ENCODE data around the gene CYP4F2. TPM values are rescaled to one million over a fixed set of nuclear protein-coding genes. Genes with fewer than 3 reads are reported as not detected.
"Not testable (repeated sequence)": the region's sequence is repeated elsewhere in the genome, so short reads cannot be mapped to it uniquely, and the experiment has no call there.

The CYP4F2 gene
- total and polyA plus RNA-seq, 2 donors (not counting 3 experiments of a cell fraction or from before 2014, with no cell fraction given), result not detected

- POLR2A ChIA-PET, result no interaction called here
- no peaks in the 10 kb centered on the region for H3K4me1 ChIP-seq (ENCODE audit: control insufficient read depth, extremely low read depth, insufficient read depth, low read length)
- H3K27ac ChIP-seq (ENCODE audit: insufficient read depth, low read depth, low read length), result no peak within 1 kb of the TSS
- no peak within 1 kb of the TSS for H2AFZ ChIP-seq (ENCODE audit: low read depth, low read length)
- H3K4me2 ChIP-seq (ENCODE audit: insufficient read depth, low read length), result no peak within 1 kb of the TSS
- no peak within 1 kb of the TSS for H3K9ac ChIP-seq (replicated peaks; ENCODE audit: extremely low read depth, insufficient read depth, low read length)
- CTCF ChIA-PET, result no interaction called here
- no peaks in the 10 kb centered on the region for H3K9me3 ChIP-seq (replicated peaks; ENCODE audit: control insufficient read depth, insufficient read depth, low read length)
- no peaks in the 10 kb centered on the region for H3K36me3 ChIP-seq (ENCODE audit: control insufficient read depth in 2 of 2, extremely low read depth in 1 of 2, insufficient read depth in 2 of 2, low read length in 2 of 2)
- no peak within 1 kb of the TSS for H3K4me3 ChIP-seq (replicated peaks in 1 of 3; ENCODE audit: insufficient read depth in 1 of 3, low read depth in 1 of 3, low read length in 3 of 3)
- TF ChIP-seq FOS (IDR thresholded peaks at IDR 0.05; ENCODE audit: borderline replicate concordance, insufficient read depth, low read length), result no peak
- peaks cover 0 to 6% of the 10 kb centered on the region in 2 experiments for H3K27me3 ChIP-seq (ENCODE audit: control insufficient read depth in 2 of 2, insufficient read depth in 2 of 2, low read length in 2 of 2)
- dilution Hi-C loops (cut with MboI; ENCODE audit: extremely low pct_ligation_motif_present, low sequenced_read_pairs), result no loop called here
- no peaks in the 10 kb centered on the region for H3K9me1 ChIP-seq (replicated peaks; ENCODE audit: control insufficient read depth, extremely low read depth, insufficient read depth, low read length)
- no peaks in the 10 kb centered on the region for H4K20me1 ChIP-seq (replicated peaks; ENCODE audit: control insufficient read depth, extremely low read depth, insufficient read depth, low read length)
- H3K79me2 ChIP-seq (ENCODE audit: control insufficient read depth, insufficient read depth, low read length), result no peaks in the 10 kb centered on the region
- BruUV-seq (replicated peaks), result no TSS peak
- FAIRE-seq (no peak), DNase-seq (ENCODE audit: low read depth, low spot score) (no peak)
- intact Hi-C loops (cut with micrococcal nuclease), result no loop called here
Observed at GRCh38 chr19:15934332-15935078, 36.6 kb upstream of the CYP4F2 start, which contains the start of gene CYP4F11. TSS of gene CYP4F11 (minus strand) at chr19:15934529. CDS start at chr19:15934408, 121 bp downstream.

- H3K4me1 ChIP-seq (ENCODE audit: control insufficient read depth, extremely low read depth, insufficient read depth, low read length); H3K27me3 ChIP-seq (ENCODE audit: control insufficient read depth in 2 of 2, insufficient read depth in 2 of 2, low read length in 2 of 2); DNase-seq (ENCODE audit: low read depth, low spot score); FAIRE-seq; H3K36me3 ChIP-seq (ENCODE audit: control insufficient read depth in 2 of 2, extremely low read depth in 1 of 2, insufficient read depth in 2 of 2, low read length in 2 of 2); POLR2A ChIA-PET; BruUV-seq (replicated peaks); dilution Hi-C loops (cut with MboI; ENCODE audit: extremely low pct_ligation_motif_present, low sequenced_read_pairs); CTCF ChIA-PET; H3K9ac ChIP-seq (replicated peaks; ENCODE audit: extremely low read depth, insufficient read depth, low read length); H4K20me1 ChIP-seq (replicated peaks; ENCODE audit: control insufficient read depth, extremely low read depth, insufficient read depth, low read length); intact Hi-C loops (cut with micrococcal nuclease); H3K9me1 ChIP-seq (replicated peaks; ENCODE audit: control insufficient read depth, extremely low read depth, insufficient read depth, low read length); H3K27ac ChIP-seq (ENCODE audit: insufficient read depth, low read depth, low read length); H3K79me2 ChIP-seq (ENCODE audit: control insufficient read depth, insufficient read depth, low read length); H2AFZ ChIP-seq (ENCODE audit: low read depth, low read length); H3K4me3 ChIP-seq (replicated peaks in 1 of 3; ENCODE audit: insufficient read depth in 1 of 3, low read depth in 1 of 3, low read length in 3 of 3); H3K4me2 ChIP-seq (ENCODE audit: insufficient read depth, low read length); H3K9me3 ChIP-seq (replicated peaks; ENCODE audit: control insufficient read depth, insufficient read depth, low read length): not testable (repeated sequence)
Observed at GRCh38 chr19:15933761-15934331, 36.0 kb upstream of the CYP4F2 start.

Measured in endothelial cell of umbilical vein (primary cell).